Fibroblast of skin of right quadriceps (primary cell): Measurements from ENCODE around the gene GBGT1.
"Not testable (repeated sequence)": the region's sequence is repeated elsewhere in the genome, so short reads cannot be mapped to it uniquely, and the experiment has no call there.

Experiments used
- DNase-seq: peaks from one replicate; pipeline ENCODE4 v3.0.0-alpha.2; 2013

Gene GBGT1

GRCh38 chr9:133163504-133164172, at the start of gene GBGT1:
GBGT1 (minus strand) TSS chr9:133163914; CDS start chr9:133162412, 1,502 bp downstream.
- DNase-seq: peak; percentile 34

DNA sequence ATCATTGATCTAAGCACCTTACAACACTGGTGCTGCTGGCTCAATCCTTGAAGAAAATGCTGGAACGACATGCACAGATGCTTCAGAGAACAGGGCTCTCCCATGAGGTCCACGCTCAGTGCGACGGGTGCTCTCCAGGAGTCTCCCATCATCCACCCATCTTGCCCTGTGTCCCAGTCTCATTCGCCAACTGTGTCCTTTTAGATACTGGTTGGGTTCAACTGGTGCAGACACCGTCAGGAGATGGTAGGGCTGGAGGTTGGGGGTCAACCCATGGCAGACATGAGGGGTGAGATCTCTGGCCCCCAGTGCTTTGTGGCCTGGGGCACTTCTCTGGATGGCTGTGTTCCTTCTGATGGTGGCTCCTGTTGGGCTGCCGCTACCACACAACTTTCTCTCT, 46.9 kb upstream of the GBGT1 start:
- DNase-seq: no peak

DNA sequence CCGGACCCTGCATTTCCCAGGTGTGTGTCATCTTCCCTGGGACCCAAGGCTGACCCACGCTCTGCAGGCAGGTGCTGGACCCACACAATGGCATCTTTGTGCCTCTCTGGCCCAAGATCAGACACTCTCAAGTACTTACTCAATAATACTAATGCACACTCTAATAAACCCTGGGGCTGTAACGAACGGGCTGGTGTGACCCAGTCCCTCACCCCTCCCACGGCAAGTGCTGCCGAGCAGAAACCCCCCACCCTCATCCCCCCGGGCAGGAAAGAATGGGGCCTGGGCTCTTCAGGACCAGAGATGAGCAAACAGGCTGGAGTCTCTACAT, 46.5 kb upstream of the GBGT1 start:
- no peak for DNase-seq

- not testable (repeated sequence) for DNase-seq
These were observed 45.9 kb upstream of the GBGT1 start for GRCh38 chr9:133209327-133210201.

DNA sequence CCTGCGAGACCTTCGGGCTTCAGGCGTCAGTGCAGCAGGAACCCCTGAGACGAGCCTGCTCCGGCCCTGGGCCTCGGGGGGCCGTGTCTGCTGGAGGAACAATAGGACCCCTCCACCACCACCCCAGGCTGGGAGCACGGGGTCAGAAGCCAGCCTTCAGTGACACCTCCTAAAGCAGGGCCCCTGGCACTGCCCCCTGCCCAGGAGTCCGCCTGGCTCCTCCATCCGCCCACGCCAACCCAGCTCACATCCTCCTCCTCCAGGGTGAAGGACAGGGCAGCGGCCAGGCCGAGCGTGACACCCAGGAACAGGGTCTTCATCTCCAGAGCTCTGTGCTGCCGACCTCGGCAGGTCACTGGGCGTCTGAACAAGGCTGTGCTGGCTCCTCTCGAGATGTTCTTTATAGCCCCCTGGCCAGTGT, 45.2 kb upstream of the GBGT1 start, which contains the start of gene OBP2B:
Gene OBP2B, minus strand, starts transcription at position 371 of the 421 bp plus-strand sequence. Its CDS starts 51 bp downstream, at position 320.
- DNase-seq: not testable (repeated sequence)

- not testable (repeated sequence) for DNase-seq
These were observed 44.6 kb upstream of the GBGT1 start for GRCh38 chr9:133208171-133208879.

GRCh38 chr9:133207540-133208170, 43.9 kb upstream of the GBGT1 start:
- no peak for DNase-seq

DNA sequence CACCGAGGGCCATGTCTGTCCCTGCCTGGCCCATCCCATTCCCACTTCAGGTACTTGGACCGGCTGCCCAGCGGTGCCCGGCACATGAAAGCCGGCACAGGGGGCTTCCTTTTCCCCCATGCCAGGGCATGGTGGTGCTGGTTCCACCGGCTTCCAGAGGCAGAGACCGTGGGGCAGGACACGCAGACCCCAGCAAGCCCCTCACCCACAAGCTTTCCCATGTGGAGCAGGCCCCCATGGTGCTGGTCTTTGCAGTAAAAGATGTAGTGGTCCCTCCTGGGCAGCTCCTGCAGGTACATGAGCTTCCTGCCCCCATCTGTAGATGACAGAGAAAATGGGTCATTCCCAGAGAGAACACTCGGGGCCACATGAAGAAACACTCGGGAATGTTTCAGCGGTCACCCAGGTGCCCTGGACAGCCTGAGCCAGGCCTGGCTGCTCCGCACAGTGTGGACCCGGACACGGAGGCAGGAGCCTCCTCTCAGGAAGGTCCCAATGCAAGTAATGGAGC, 43.4 kb upstream of the GBGT1 start:
- DNase-seq: no peak

DNA sequence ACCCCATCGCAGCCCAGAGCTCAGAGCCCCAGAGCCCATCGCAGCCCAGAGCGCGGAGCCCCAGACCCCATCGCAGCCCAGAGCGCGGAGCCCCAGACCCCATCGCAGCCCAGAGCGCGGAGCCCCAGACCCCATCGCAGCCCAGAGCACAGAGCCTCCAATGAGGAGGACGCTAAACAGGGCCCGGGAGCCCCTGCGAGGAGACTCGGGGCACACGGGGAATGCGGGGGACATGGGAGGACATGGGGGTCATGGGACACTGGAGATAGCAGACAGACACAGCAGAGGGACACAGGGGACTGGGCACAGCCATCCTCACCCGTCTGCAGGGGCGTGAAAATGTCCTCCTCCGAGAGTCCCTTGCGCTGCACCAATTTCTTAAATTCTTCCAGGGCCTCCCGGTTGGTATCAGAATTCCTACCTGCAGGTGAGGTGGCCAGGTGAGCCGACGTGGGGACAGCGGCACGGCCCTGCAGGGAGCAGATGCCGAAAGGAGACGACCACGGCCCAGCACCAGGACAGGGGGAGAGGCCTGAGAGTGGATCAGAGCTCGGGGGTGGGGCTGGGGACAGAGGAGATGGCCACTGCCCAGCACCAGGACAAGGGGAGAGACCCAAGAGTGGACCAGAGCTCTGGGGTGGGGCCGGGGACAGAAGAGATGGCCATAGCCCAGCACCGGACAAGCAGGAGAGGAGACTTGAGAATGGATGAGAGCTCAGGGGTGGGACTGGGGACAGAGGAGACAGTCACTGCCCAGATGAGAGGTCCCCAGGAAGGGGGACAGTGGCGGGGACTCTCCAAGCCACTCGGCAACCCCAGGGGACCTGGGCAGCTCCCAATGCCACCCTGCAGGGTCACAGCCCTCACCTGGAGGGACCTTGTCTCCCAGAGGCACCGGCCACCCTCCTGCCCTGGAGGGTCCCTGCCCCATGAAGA, 42.5 kb upstream of the GBGT1 start:
- no peak for DNase-seq

DNA sequence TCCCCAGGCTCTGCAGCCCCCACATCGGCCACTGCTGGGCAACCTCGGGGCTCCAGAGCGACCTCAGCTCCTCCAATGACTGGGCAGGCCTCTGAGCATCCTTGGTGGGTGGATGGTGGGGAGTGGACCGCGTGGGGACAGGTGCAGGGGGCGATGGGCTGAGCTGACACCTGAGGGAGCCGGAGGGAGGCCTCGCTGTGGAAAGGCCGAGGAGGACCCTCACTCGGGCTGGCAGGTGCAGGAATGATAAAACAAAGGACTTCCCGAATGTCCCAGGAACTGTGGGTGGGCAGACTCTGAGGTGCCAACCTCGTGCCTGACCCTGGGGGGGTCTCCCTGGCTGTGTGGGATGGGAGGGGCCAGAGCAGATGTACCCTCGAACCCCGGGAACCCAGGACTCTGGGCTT, 41.8 kb upstream of the GBGT1 start:
- DNase-seq: not testable (repeated sequence)

- no peak for DNase-seq
These were observed 41.3 kb upstream of the GBGT1 start for GRCh38 chr9:133204993-133205336.

GRCh38 chr9:133204335-133204992, 40.8 kb upstream of the GBGT1 start:
- no peak for DNase-seq

GRCh38 chr9:133203506-133204075, 39.9 kb upstream of the GBGT1 start:
- no peak for DNase-seq

DNA sequence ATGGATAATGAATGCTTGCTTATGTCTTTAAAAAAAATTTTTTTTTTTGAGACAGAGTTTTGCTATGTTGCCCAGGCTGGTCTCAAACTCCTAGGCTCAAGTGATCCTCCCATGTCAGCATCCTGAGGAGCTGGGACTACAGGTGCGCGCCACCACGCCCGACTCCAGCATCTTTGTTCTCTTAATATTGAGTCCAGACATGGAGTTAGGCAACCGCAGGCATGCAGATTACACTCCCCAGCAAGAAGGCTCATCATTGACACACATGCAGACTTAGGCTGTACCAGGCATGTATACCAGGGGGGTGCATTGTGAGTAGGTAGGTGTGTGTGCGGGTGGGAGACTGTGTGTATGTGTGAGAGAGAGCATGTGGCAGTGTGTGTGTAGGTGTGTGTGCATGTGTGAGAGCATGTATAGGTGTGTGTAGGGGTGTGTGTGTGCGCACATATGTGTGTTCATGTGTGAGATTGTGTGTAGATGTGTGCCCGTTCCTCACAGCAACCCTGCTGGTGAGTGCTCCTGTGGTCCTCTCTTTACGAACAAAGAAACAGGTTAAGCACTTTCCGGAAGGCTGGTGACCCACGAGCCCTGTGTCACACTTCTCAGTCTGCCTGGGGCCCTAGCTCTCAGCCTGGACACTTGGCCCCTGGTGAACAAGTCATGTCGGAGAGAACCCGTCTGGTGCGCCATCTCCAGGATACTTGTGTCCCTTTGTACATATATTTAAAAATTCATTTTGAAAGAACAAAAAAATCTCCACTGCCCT, 39.2 kb upstream of the GBGT1 start:
- DNase-seq: no peak

GRCh38 chr9:133202145-133202513, 38.4 kb upstream of the GBGT1 start:
- no peak for DNase-seq

DNA sequence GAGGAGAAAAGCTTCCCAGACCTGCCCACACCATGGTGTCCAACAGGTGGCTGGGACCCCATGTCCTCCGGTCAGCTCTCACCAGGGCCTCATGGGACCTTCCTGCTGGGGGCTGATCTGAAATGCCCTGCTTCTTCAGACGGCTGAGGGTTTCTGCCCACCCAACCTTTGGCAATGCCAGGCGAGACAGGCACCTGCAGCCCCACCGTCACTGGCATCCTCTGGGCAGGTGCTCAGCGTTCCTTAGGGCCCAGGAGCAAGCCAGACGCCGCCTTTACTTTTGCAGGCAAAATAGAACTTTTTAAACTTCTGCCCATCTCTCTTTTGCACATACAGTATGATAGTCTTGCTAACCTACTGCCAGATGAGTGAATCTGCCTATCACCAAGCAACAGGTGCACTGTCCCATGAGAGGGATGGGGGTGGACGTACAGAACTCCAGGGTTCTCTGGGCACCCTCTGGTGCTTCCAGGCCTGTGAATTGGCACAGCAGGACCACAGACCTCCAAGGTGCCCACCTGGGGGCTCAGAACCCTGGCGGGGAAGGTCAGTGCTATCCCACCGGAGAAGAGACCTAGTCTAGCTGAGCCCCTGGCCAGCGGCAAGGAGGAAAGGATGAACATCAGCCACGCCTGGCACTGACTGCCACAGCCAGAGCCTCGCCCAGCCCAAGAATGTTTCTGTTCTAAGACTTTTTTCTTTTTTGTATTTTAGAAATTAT, 37.9 kb upstream of the GBGT1 start:
- DNase-seq: no peak

DNA sequence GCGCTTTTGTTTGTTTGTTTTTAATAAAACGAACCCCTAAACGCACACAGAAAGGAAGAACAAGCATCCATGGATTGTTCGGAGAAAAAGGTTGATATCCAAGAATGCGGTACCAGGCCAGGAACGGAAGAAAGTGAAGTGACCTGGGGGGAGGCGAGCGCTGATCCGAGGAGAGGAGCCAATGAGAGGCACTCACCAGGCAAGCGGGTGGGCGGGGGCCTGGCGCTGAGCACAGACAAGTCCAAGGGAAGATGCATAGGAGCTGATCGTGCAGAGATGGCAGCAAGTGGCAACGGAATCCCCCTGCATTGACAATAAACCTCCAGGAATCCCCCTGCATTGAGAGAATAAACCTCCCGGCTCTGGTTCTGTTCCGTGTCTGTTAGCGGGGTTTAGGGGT, 36.9 kb upstream of the GBGT1 start:
- DNase-seq: no peak

GRCh38 chr9:133199648-133200321, 36.1 kb upstream of the GBGT1 start:
- peak; percentile 4 for DNase-seq

DNA sequence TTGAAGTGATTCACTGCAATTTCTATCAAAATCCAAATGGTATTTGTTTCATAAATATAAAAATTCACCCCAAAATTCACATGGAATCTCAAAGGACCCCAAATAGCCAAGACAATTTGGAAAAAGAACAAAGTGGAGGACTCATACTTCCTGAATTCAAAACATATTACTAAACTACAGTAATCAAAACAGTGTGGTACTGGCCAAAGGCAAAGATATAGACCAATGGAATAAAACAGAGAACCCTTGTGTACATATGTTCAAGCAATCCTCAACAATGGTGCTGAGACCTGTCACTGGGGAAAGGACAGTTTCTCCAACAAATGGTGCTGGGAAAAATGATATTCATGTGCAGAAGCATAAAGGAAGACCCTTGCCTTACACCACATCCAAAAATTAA, 31.3 kb upstream of the GBGT1 start:
- DNase-seq: no peak
